B cell (primary cell): ENCODE measurements around the gene OPA1. TPM values are rescaled to one million over a fixed set of nuclear protein-coding genes. Genes with fewer than 3 reads are reported as not detected.

Source experiments
- ATAC-seq: fragments of 200-7000 bp; cut with Tn5 transposase; one replicate; pipeline ENCODE4 v1.10.0; 2021; ENCODE audit warnings: low read depth, mild to moderate bottlenecking, moderate number of reproducible peaks, moderate library complexity
- CTCF ChIA-PET: fragments of 350-600 bp; sonication (Branson Sonifier 250); formaldehyde crosslinking; loops from one replicate; lab custom pipeline; 2021; ENCODE audit warnings: antibody characterized with exemption, inconsistent platforms; lab: Charles Lee
- POLR2A ChIA-PET: fragments of 350-600 bp; sonication (Branson Sonifier 250); formaldehyde crosslinking; loops from one replicate; lab custom pipeline; 2021; ENCODE audit warnings: antibody characterized with exemption; lab: Charles Lee
- DNase-seq: peaks from one replicate; pipeline ENCODE4 v3.0.0; 2013
- H2AFZ ChIP-seq: 2 replicates; pipeline ENCODE4 v1.6.1; 2012; ENCODE audit warnings: mild to moderate bottlenecking, low read depth, low read length; ENCODE audit not compliant: insufficient read depth, poor library complexity, severe bottlenecking
- H3K27ac ChIP-seq, 2 donors: 1 replicate in 1 of 2; 2 replicates in 1 of 2; pipeline ENCODE4 v1.5.1; 2012 to 2013; ENCODE audit warnings: low read length in 2 of 2, mild to moderate bottlenecking in 2 of 2, moderate library complexity in 1 of 2
- H3K27me3 ChIP-seq, 4 experiments: fragments of 200-600 bp in 1 of 4; sonication (generic) in 1 of 4; replicated peaks in 1 of 4; 1 replicate in 2 of 4; 2 replicates in 2 of 4; pipeline versions ENCODE4 v1.6.1 to v1.7.0; 2013 to 2016; ENCODE audit warnings: low read length in 3 of 4, mild to moderate bottlenecking in 2 of 4, mixed read lengths in 1 of 4, moderate library complexity in 1 of 4; ENCODE audit not compliant: insufficient read depth in 4 of 4, control insufficient read depth in 3 of 4; ENCODE audit errors: control extremely low read depth in 1 of 4
- H3K36me3 ChIP-seq, 2 experiments: replicated peaks in 1 of 2; 1 replicate in 1 of 2; 2 replicates in 1 of 2; pipeline versions ENCODE4 v1.6.1 to v1.7.1; 2013; ENCODE audit warnings: low read length in 1 of 2; ENCODE audit not compliant: insufficient read depth in 2 of 2, control insufficient read depth in 1 of 2; ENCODE audit errors: control extremely low read depth in 1 of 2, extremely low read depth in 1 of 2
- H3K4me1 ChIP-seq, 2 donors: fragments of 200-600 bp in 1 of 2; sonication (generic) in 1 of 2; 1 replicate in 1 of 2; 2 replicates in 1 of 2; pipeline versions ENCODE4 v1.5.1 to v1.6.1; 2013 to 2017; ENCODE audit warnings: low read length in 2 of 2; ENCODE audit not compliant: control insufficient read depth in 2 of 2, insufficient read depth in 2 of 2
- H3K4me2 ChIP-seq: replicated peaks from 2 replicates; pipeline ENCODE3; 2012; ENCODE audit warnings: mild to moderate bottlenecking, low read depth, low read length; ENCODE audit not compliant: poor library complexity, severe bottlenecking
- H3K4me3 ChIP-seq, 5 experiments: fragments of 200-600 bp in 1 of 5; sonication (generic) in 1 of 5; 1 replicate in 3 of 5; 2 replicates in 2 of 5; pipeline versions ENCODE4 v1.5.1 to v1.7.0; 2011 to 2016; ENCODE audit warnings: low read length in 4 of 5, mild to moderate bottlenecking in 4 of 5, low read depth in 2 of 5, control low read depth in 1 of 5, moderate library complexity in 1 of 5; ENCODE audit not compliant: insufficient read depth in 1 of 5; ENCODE audit errors: control extremely low read depth in 1 of 5, extremely low read depth in 1 of 5
- H3K79me2 ChIP-seq: fragments of 200-600 bp; sonication (generic); one replicate; pipeline ENCODE4 v1.6.0; 2016; ENCODE audit warnings: low read length; ENCODE audit not compliant: control insufficient read depth, insufficient read depth
- H3K9ac ChIP-seq: fragments of 200-600 bp; sonication (generic); 2 replicates; pipeline ENCODE4 v1.6.1; 2017; ENCODE audit warnings: mild to moderate bottlenecking, low read length, moderate library complexity
- H3K9me3 ChIP-seq, 3 donors: one replicate each; pipeline versions ENCODE4 v1.6.1 to v1.7.1; 2013; ENCODE audit warnings: low read length in 2 of 3; ENCODE audit not compliant: control insufficient read depth in 2 of 3, insufficient read depth in 1 of 3; ENCODE audit errors: control extremely low read depth in 1 of 3
- H4K20me1 ChIP-seq: 2 replicates; pipeline ENCODE4 v1.6.0; 2012; ENCODE audit warnings: mild to moderate bottlenecking, low read length; ENCODE audit not compliant: insufficient read depth, control insufficient read depth, poor library complexity, severe bottlenecking
- H3K27ac Mint-ChIP-seq: one replicate; pipeline ENCODE4 v1.8.0; 2021; ENCODE audit warnings: mixed read lengths
- H3K27me3 Mint-ChIP-seq: one replicate; pipeline ENCODE4 v1.8.0; 2021; ENCODE audit warnings: mixed read lengths
- H3K4me1 Mint-ChIP-seq: one replicate; pipeline ENCODE4 v1.8.0; 2021; ENCODE audit warnings: mixed read lengths
- H3K4me3 Mint-ChIP-seq: one replicate; pipeline ENCODE4 v1.8.0; 2021; ENCODE audit warnings: mixed read lengths
- H3K9me3 Mint-ChIP-seq: one replicate; pipeline ENCODE4 v1.8.0; 2022; ENCODE audit warnings: mixed read lengths; ENCODE audit not compliant: insufficient read depth
- CTCF ChIP-seq: fragments of 200-600 bp; IDR thresholded peaks from one replicate; pipeline ENCODE4 v1.8.0; 2022; ENCODE audit warnings: antibody characterized with exemption, mild to moderate bottlenecking
- EZH2 ChIP-seq: IDR thresholded peaks from 2 replicates; pipeline ENCODE4 v1.6.1; 2012; ENCODE audit warnings: borderline replicate concordance, low read depth, mild to moderate bottlenecking, moderate library complexity, low read length; ENCODE audit not compliant: insufficient read depth, poor library complexity, severe bottlenecking
- WGBS: methylation state at CpG from one replicate; pipeline ENCODE4 v1.1.5; 2013; ENCODE audit warnings: missing lambda C conversion rate; ENCODE audit not compliant: insufficient coverage; 5-methylcytosine and 5-hydroxymethylcytosine counted together
- intact Hi-C: fragments of 100-400 bp; cut with micrococcal nuclease; formaldehyde crosslinking; loops from one replicate; pipeline ENCODE4 v1.10.0; 2022
- polyA plus RNA-seq: library from polyadenylated mRNA; depleted of rRNA; stranded (reverse); fragments of >200 nt; gene quantifications from 2 replicates; pipeline ENCODE4 v1.2.3, GENCODE V29; 2012
- total RNA-seq, 2 donors: library from RNA; stranded (reverse); fragments of 120-200 nt in 1 of 2; gene quantifications; 1 replicate in 1 of 2; 2 replicates in 1 of 2; pipeline versions ENCODE4 v1.2.3 to v1.2.4, GENCODE V29; 2013 to 2022

OPA1 gene
- total and polyA plus RNA-seq, 2 donors (not counting 1 experiment from before 2014, with no cell fraction given), result 9.1 to 62.8 TPM

DNA sequence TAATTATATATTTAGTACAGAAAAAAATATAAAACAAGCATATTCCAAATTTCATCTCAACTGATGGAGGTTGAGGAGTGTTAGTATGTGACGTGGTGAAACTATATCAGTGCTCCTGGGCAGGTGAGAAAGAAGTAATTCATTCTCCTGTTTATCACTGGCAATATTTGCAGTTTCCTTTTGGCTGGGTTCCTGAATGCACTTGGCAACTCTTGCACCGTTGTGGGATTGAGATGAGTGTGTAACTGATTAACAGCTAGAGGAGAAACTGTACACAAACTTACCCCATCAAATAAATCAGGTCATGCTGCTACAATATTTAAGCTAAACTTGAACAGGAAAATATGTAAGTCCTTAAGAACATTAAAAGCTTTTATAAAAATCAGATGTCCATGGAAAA, 36.2 kb upstream of the OPA1 start:
- no peaks in the 10 kb centered on the region for H3K4me1 Mint-ChIP-seq
- no peaks in the 10 kb centered on the region for H3K4me1 ChIP-seq
- no peak overlapping the region for H3K27ac ChIP-seq
- H3K36me3 ChIP-seq, result no peaks in the 10 kb centered on the region
- H4K20me1 ChIP-seq, result no peaks in the 10 kb centered on the region
- H3K9me3 Mint-ChIP-seq, result no peaks in the 10 kb centered on the region
- ChIA-PET CTCF (no interaction called here), POLR2A (no interaction called here)
- no peak overlapping the region for H3K4me3 ChIP-seq
- no peaks in the 10 kb centered on the region for H3K27me3 ChIP-seq
- no peak overlapping the region for H3K4me3 Mint-ChIP-seq
- no peak for TF ChIP-seq EZH2
- TF ChIP-seq CTCF, result no peak
- H3K4me2 ChIP-seq, result no peak overlapping the region
- no peaks in the 10 kb centered on the region for H3K9me3 ChIP-seq
- no CpG with 5 or more reads among the region's 2 CpGs for WGBS
- ATAC-seq (no peak), DNase-seq (no peak)
- no peaks in the 10 kb centered on the region for H3K27me3 Mint-ChIP-seq
- H3K27ac Mint-ChIP-seq, result no peak overlapping the region
- intact Hi-C loops, result no loop called here
- no peaks in the 10 kb centered on the region for H3K79me2 ChIP-seq
- H3K9ac ChIP-seq, result no peak overlapping the region
- no peak overlapping the region for H2AFZ ChIP-seq

- H2AFZ ChIP-seq, result no peak overlapping the region
- CTCF ChIA-PET, result interaction anchor here (0.8 kb wide), 1 partner anchor 99 kb away, joined by 3 read pairs; no protein-coding TSS in a partner anchor
- no peak overlapping the region for H3K27ac ChIP-seq
- Mint-ChIP-seq H3K27ac (no peak overlapping the region), H3K27me3 (no peaks in the 10 kb centered on the region), H3K9me3 (no peaks in the 10 kb centered on the region), H3K4me1 (no peaks in the 10 kb centered on the region), H3K4me3 (no peak overlapping the region)
- ATAC-seq (no peak), DNase-seq (no peak)
- no peak overlapping the region for H3K4me3 ChIP-seq
- POLR2A ChIA-PET, result no interaction called here
- H3K36me3 ChIP-seq, result no peaks in the 10 kb centered on the region
- no peak overlapping the region for H3K4me2 ChIP-seq
- H3K9ac ChIP-seq, result no peak overlapping the region
- H3K79me2 ChIP-seq, result no peaks in the 10 kb centered on the region
- TF ChIP-seq EZH2 (no peak), CTCF (no peak)
- no peaks in the 10 kb centered on the region for H3K9me3 ChIP-seq
- intact Hi-C loops, result no loop called here
- H3K27me3 ChIP-seq, result no peaks in the 10 kb centered on the region
- H4K20me1 ChIP-seq, result no peaks in the 10 kb centered on the region
- no peaks in the 10 kb centered on the region for H3K4me1 ChIP-seq
Observed at GRCh38 chr3:193559100-193559499, 33.9 kb upstream of the OPA1 start.
